ENCODE measurements around the gene ZNF215.

GRCh38 chr11:6889835-6890234 is 36.4 kb upstream of the ZNF215 start:
- TF ChIP-seq CTCF (IDR thresholded peaks at IDR 0.05; ENCODE audit: low read depth, low read length), result no peak
- no peak for TF ChIP-seq POLR2A (IDR thresholded peaks at IDR 0.05; ENCODE audit: extremely low read depth, insufficient read length)
